ENCODE results near the gene MAD2L1BP. TPM values are rescaled to one million over a fixed set of nuclear protein-coding genes. Genes with fewer than 3 reads are reported as not detected.
A peak's percentile ranks its signal among the peaks of the same experiment; 100 is the strongest.

MAD2L1BP gene
- total and polyA plus RNA-seq, 2 of the 4 experiments (the other 2 are of a cell fraction), result 28.1 to 50.2 TPM

DNA sequence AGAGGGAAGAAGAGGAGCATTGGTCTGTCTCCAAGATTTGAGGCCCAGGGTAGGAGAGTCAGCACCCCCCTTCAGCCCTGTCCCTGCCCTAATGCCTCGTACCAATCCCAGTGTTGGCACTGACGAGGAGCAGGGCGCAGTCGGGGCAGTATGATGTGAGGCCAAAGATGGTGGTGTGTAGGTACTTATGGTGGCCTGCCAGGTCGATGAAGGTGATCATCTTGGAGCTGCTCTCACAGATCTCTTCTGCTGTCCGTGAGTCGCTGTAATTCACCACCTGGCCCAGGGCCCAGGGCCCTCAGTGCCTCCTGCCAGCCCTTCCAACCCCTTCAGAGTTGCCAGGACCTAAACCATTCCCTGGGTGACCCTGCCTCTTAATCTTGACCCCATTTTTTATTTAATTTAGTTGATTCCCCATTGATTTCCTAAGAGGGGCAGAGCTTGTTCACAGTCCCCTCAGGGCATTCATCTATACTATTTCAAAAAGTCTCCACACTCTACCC lies 10.8 kb upstream of the MAD2L1BP start:
- Histone ChIP-seq H2BK120ac (ENCODE audit: low read depth, low read length) (no peak overlapping the region), H4K91ac (ENCODE audit: insufficient read depth, low read depth, low read length) (no peak overlapping the region), H3K56ac (ENCODE audit: extremely low read depth, insufficient read depth, low read length) (no peak overlapping the region), H4K20me1 (ENCODE audit: insufficient read depth, low read length) (no peaks in the 10 kb centered on the region; the same call in 1 of the 2 replicates), H3K4me1 (ENCODE audit: control insufficient read depth, insufficient read depth, low read length) (peaks cover 6% of the 10 kb centered on the region), H4K5ac (ENCODE audit: low read depth, low read length) (no peak overlapping the region), H2AK5ac (ENCODE audit: low read depth, low read length) (no peak overlapping the region), H3K9me3 (ENCODE audit: control insufficient read depth, insufficient read depth, low read length) (no peaks in the 10 kb centered on the region), H3K14ac (replicated peaks; ENCODE audit: low read depth, low read length) (no peak overlapping the region), H2BK20ac (ENCODE audit: low read depth, low read length) (no peak overlapping the region), H2AFZ (replicated peaks; ENCODE audit: low read length, poor library complexity) (no peak overlapping the region), H3K18ac (ENCODE audit: low read depth, low read length) (no peak overlapping the region), H3K27me3 (ENCODE audit: control insufficient read depth, insufficient read depth, low read length) (no peaks in the 10 kb centered on the region), H2BK15ac (ENCODE audit: low read depth, low read length) (no peak overlapping the region), H2AK9ac (replicated peaks; ENCODE audit: low read depth, low read length, poor library complexity) (peak overlapping the region; percentile 67), H3K36me3 (ENCODE audit: control insufficient read depth, insufficient read depth, low read length) (peaks cover 58% of the 10 kb centered on the region), H3K79me1 (ENCODE audit: low read depth in 1 of 2, low read length in 2 of 2) (peaks cover 49 to 86% of the 10 kb centered on the region in 2 experiments), H3K4ac (ENCODE audit: low read depth, low read length) (no peak overlapping the region), H3K9ac (ENCODE audit: low read depth, low read length) (no peak overlapping the region), H3K4me2 (ENCODE audit: low read depth, low read length) (no peak overlapping the region), H3K23ac (ENCODE audit: low read depth, low read length) (no peak overlapping the region), H2BK5ac (ENCODE audit: low read depth, low read length, poor library complexity, severe bottlenecking) (no peak overlapping the region), H3K27ac (ENCODE audit: insufficient read depth, low read length) (no peak overlapping the region), H3K4me3 (ENCODE audit: insufficient read depth, low read depth, low read length) (no peak overlapping the region), H4K8ac (ENCODE audit: low read depth in 2 of 2, low read length in 2 of 2) (no peak overlapping the region), H3K9me1 (ENCODE audit: insufficient read depth, low read length) (peaks cover 32% of the 10 kb centered on the region)
- ChIA-PET CTCF (interaction anchor here (0.6 kb wide), 1 partner anchor 9 kb away, joined by 6 read pairs; no protein-coding TSS in a partner anchor), POLR2A (ENCODE audit: unreplicated experiment) (no interaction called here)
- ATAC-seq (ENCODE audit: low read depth), result no peak
- in situ Hi-C loops (cut with MboI; ENCODE audit: low sequenced_read_pairs), result no loop called here
- DNase-seq, result no peak
- 100% methylated on average over 2 of the region's 7 CpGs; no CpG with 5 or more reads in 1 of the 2 experiments for WGBS, 2 experiments (ENCODE audit: extremely low coverage in 2 of 2, insufficient read length in 1 of 2)
- intact Hi-C loops (cut with micrococcal nuclease), result loop anchor here (5.0 kb wide), 1 partner anchor 147 kb away; the partner anchor contains the start of gene VEGFA
- dilution Hi-C loops (cut with HindIII; ENCODE audit: low sequenced_read_pairs, unreplicated experiment), result no loop called here
- no peak for TF ChIP-seq BHLHE40 (IDR thresholded peaks at IDR 0.05; ENCODE audit: low read depth, low read length)
- no peak for TF ChIP-seq NFE2L2 (IDR thresholded peaks at IDR 0.05; ENCODE audit: low read depth, low read length)
- no peak for TF ChIP-seq MAZ (IDR thresholded peaks at IDR 0.05; ENCODE audit: borderline replicate concordance, low read depth, low read length)
- TF ChIP-seq, protein P1, sequence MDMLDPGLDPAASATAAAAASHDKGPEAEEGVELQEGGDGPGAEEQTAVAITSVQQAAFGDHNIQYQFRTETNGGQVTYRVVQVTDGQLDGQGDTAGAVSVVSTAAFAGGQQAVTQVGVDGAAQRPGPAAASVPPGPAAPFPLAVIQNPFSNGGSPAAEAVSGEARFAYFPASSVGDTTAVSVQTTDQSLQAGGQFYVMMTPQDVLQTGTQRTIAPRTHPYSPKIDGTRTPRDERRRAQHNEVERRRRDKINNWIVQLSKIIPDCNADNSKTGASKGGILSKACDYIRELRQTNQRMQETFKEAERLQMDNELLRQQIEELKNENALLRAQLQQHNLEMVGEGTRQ (IDR thresholded peaks at IDR 0.05; ENCODE audit: low read depth, low read length), result no peak
- no TSS peak for BruUV-seq (replicated peaks)

Data from IMR-90 (cell line).